HL-60 (cell line): ENCODE data around the gene OSER1.

Experiments used
- DNase-seq, 2 experiments: peaks; one replicate each; pipeline ENCODE4 v3.0.0-alpha.2; 2010 to 2020; ENCODE audit warnings: low read depth in 1 of 2, low spot score in 1 of 2
- H3K27ac ChIP-seq: fragments of 250-450 bp; sonication (Bioruptor Pico); replicated peaks from 2 replicates; pipeline ENCODE4 v1.5.1; 2020; ENCODE audit warnings: mild to moderate bottlenecking, moderate library complexity
- H3K27me3 ChIP-seq: fragments of 250-450 bp; sonication (Bioruptor Pico); 2 replicates; pipeline ENCODE4 v1.5.1; 2021; ENCODE audit warnings: mild to moderate bottlenecking, moderate library complexity; ENCODE audit not compliant: insufficient read depth, poor library complexity, severe bottlenecking
- H3K4me3 ChIP-seq: replicated peaks from 2 replicates; pipeline ENCODE4 v1.5.1; 2011; ENCODE audit warnings: mild to moderate bottlenecking, control low read depth, low read length; ENCODE audit not compliant: insufficient read depth
- CTCF ChIP-seq: IDR thresholded peaks from one replicate; pipeline ENCODE4 v1.5.1; 2011; ENCODE audit warnings: low read length, control low read depth, inconsistent platforms; ENCODE audit not compliant: insufficient read depth
- GABPA ChIP-seq: IDR thresholded peaks from 2 replicates; pipeline ENCODE4 v1.6.1; 2012; ENCODE audit warnings: low read depth
- POLR2AphosphoS5 ChIP-seq: IDR thresholded peaks from 2 replicates; pipeline ENCODE4 v1.6.1; 2012; ENCODE audit warnings: low read depth
- REST ChIP-seq: IDR thresholded peaks from 2 replicates; pipeline ENCODE4 v1.6.1; 2012; ENCODE audit warnings: low read depth; ENCODE audit not compliant: insufficient replicate concordance
- SPI1 ChIP-seq: IDR thresholded peaks from 2 replicates; pipeline ENCODE4 v1.6.1; 2012; ENCODE audit warnings: low read depth, mild to moderate bottlenecking, borderline replicate concordance

The OSER1 gene

GRCh38 chr20:44255942-44256341 lies 45.4 kb upstream of the OSER1 start:
- TF ChIP-seq SPI1: no peak
- no peak for TF ChIP-seq POLR2AphosphoS5
- TF ChIP-seq GABPA: no peak
- no peak for TF ChIP-seq CTCF
- TF ChIP-seq REST: no peak
- H3K27ac ChIP-seq: no peak overlapping the region
- no peak for DNase-seq
- no peaks in the 10 kb centered on the region for H3K27me3 ChIP-seq
- H3K4me3 ChIP-seq: no peak overlapping the region

GRCh38 chr20:44254073-44254472 lies 43.5 kb upstream of the OSER1 start:
- Histone ChIP-seq H3K27me3 (no peaks in the 10 kb centered on the region), H3K27ac (no peak overlapping the region), H3K4me3 (no peak overlapping the region)
- TF ChIP-seq CTCF (no peak), REST (no peak), SPI1 (no peak)
- no peak for DNase-seq

- Histone ChIP-seq H3K27ac (no peak overlapping the region), H3K27me3 (no peaks in the 10 kb centered on the region), H3K4me3 (no peak overlapping the region)
- TF ChIP-seq SPI1 (no peak), POLR2AphosphoS5 (no peak), REST (no peak), GABPA (no peak)
- no peak for DNase-seq
Measured at GRCh38 chr20:44253528-44253927, 43.0 kb upstream of the OSER1 start.

GRCh38 chr20:44251284-44251683 lies 40.7 kb upstream of the OSER1 start:
- H3K27ac ChIP-seq: no peak overlapping the region
- no peaks in the 10 kb centered on the region for H3K27me3 ChIP-seq
- TF ChIP-seq CTCF: no peak
- TF ChIP-seq GABPA: no peak
- no peak for TF ChIP-seq REST
- no peak for TF ChIP-seq POLR2AphosphoS5
- TF ChIP-seq SPI1: no peak
- no peak overlapping the region for H3K4me3 ChIP-seq
- no peak for DNase-seq
